GM21367 (cell line): ENCODE data around the gene NDUFAF8.

ENCODE experiments used
- ATAC-seq: cut with Tn5 transposase; IDR thresholded peaks from one replicate; pipeline ENCODE4 v1.9.1; 2021; ENCODE audit not compliant: unreplicated experiment

Gene NDUFAF8

GRCh38 chr17:81250286-81251093 lies 11.4 kb downstream of the NDUFAF8 start:
- ATAC-seq, result no peak

GRCh38 chr17:81251094-81251708 lies 12.1 kb downstream of the NDUFAF8 start:
- no peak for ATAC-seq

GRCh38 chr17:81251709-81252301 lies 12.7 kb downstream of the NDUFAF8 start:
- ATAC-seq, result no peak

GRCh38 chr17:81252326-81252986 lies 13.3 kb downstream of the NDUFAF8 start:
- no peak for ATAC-seq

GRCh38 chr17:81252987-81253329 lies 13.8 kb downstream of the NDUFAF8 start:
- no peak for ATAC-seq

GRCh38 chr17:81253358-81254131 lies 14.4 kb downstream of the NDUFAF8 start:
- no peak for ATAC-seq

GRCh38 chr17:81254955-81255717 lies 16.0 kb downstream of the NDUFAF8 start:
- no peak for ATAC-seq

GRCh38 chr17:81256616-81257015 lies 17.5 kb downstream of the NDUFAF8 start:
- no peak for ATAC-seq

- no peak for ATAC-seq
Observed at GRCh38 chr17:81257533-81257932, 18.4 kb downstream of the NDUFAF8 start.

GRCh38 chr17:81258292-81258691 lies 19.2 kb downstream of the NDUFAF8 start:
- ATAC-seq, result no peak

- ATAC-seq, result no peak
Observed at GRCh38 chr17:81259058-81259605, 20.0 kb downstream of the NDUFAF8 start.

GRCh38 chr17:81260171-81260570 lies 21.1 kb downstream of the NDUFAF8 start:
- no peak for ATAC-seq

GRCh38 chr17:81260641-81261040 lies 21.5 kb downstream of the NDUFAF8 start:
- ATAC-seq, result no peak

GRCh38 chr17:81261096-81261495 lies 22.0 kb downstream of the NDUFAF8 start:
- no peak for ATAC-seq

GRCh38 chr17:81261582-81262336 lies 22.6 kb downstream of the NDUFAF8 start:
- no peak for ATAC-seq

GRCh38 chr17:81263371-81264181 lies 24.5 kb downstream of the NDUFAF8 start:
- ATAC-seq, result no peak

- ATAC-seq, result no peak
Observed at GRCh38 chr17:81264640-81265039, 25.5 kb downstream of the NDUFAF8 start.

- no peak for ATAC-seq
Observed at GRCh38 chr17:81265576-81265975, 26.5 kb downstream of the NDUFAF8 start.
